SK-N-SH (cell line): ENCODE data around the gene L3MBTL2. TPM values are rescaled to one million over a fixed set of nuclear protein-coding genes. Genes with fewer than 3 reads are reported as not detected.

ENCODE experiments used
- CTCF ChIA-PET: fragments of 300-600, 350-600 bp; formaldehyde crosslinking; extraction: SDS; loops from one replicate; lab custom pipeline; 2021; lab: Yijun Ruan, JAX
- POLR2A ChIA-PET: fragments of 350-600 bp; sonication (Branson Sonifier 250); formaldehyde crosslinking; extraction: SDS; loops from one replicate; lab custom pipeline; 2020; ENCODE audit warnings: antibody characterized with exemption, inconsistent platforms; lab: Yijun Ruan, JAX
- DNase-seq: peaks from one replicate; pipeline ENCODE4 v3.0.0; 2012
- H2AFZ ChIP-seq: fragments of 200-600 bp; sonication (generic); 2 replicates; pipeline ENCODE4 v1.8.1; 2016; ENCODE audit warnings: antibody characterized with exemption, mild to moderate bottlenecking, low read depth
- H3F3A ChIP-seq: fragments of 200-600 bp; sonication (generic); replicated peaks from 2 replicates; pipeline ENCODE3; 2016; ENCODE audit warnings: antibody characterized with exemption, mild to moderate bottlenecking; ENCODE audit not compliant: insufficient read depth
- H3K27ac ChIP-seq, 2 experiments: fragments of 200-500 bp in 1 of 2; fragments of 200-600 bp in 1 of 2; sonication (Bioruptor generic) in 1 of 2; sonication (generic), shearing (Covaris generic) in 1 of 2; 2 replicates each; pipeline versions ENCODE4 v1.5.1 to v1.6.1; 2014 to 2016; ENCODE audit warnings: low read depth in 2 of 2, inconsistent platforms in 1 of 2, low read length in 1 of 2, mild to moderate bottlenecking in 1 of 2, mixed read lengths in 1 of 2
- H3K27me3 ChIP-seq: fragments of 200-600 bp; sonication (generic), shearing (Covaris generic); 2 replicates; pipeline ENCODE4 v1.6.1; 2016; ENCODE audit warnings: mixed run types; ENCODE audit not compliant: insufficient read depth
- H3K36me3 ChIP-seq, 2 experiments: fragments of 200-500 bp in 1 of 2; fragments of 200-600 bp in 1 of 2; sonication (Bioruptor generic) in 1 of 2; sonication (generic) in 1 of 2; replicated peaks in 1 of 2; 2 replicates each; pipeline versions ENCODE3 to v1.5.1; 2014 to 2016; ENCODE audit warnings: low read length in 1 of 2, mild to moderate bottlenecking in 1 of 2; ENCODE audit not compliant: insufficient read depth in 2 of 2, control insufficient read depth in 1 of 2
- H3K4me1 ChIP-seq, 2 experiments: fragments of 200-500 bp in 1 of 2; fragments of 200-600 bp in 1 of 2; sonication (Bioruptor generic) in 1 of 2; sonication (generic), shearing (Covaris generic) in 1 of 2; 2 replicates each; pipeline versions ENCODE4 v1.5.1 to v1.6.1; 2014 to 2016; ENCODE audit warnings: low read depth in 1 of 2, low read length in 1 of 2, mixed run types in 1 of 2; ENCODE audit not compliant: insufficient read depth in 2 of 2, control insufficient read depth in 1 of 2
- H3K4me2 ChIP-seq: fragments of 200-600 bp; sonication (generic), shearing (Covaris generic); 2 replicates; pipeline ENCODE4 v1.6.1; 2017; ENCODE audit warnings: mixed run types
- H3K4me3 ChIP-seq, 2 experiments: fragments of 200-500 bp in 1 of 2; fragments of 200-600 bp in 1 of 2; sonication (Bioruptor generic) in 1 of 2; sonication (generic), shearing (Covaris generic) in 1 of 2; 2 replicates each; pipeline versions ENCODE4 v1.5.1 to v1.8.1; 2014 to 2016; ENCODE audit warnings: low read depth in 2 of 2, inconsistent platforms in 1 of 2, low read length in 1 of 2, mild to moderate bottlenecking in 1 of 2, mixed read lengths in 1 of 2, moderate library complexity in 1 of 2
- H3K79me2 ChIP-seq: fragments of 200-600 bp; sonication (generic); 2 replicates; pipeline ENCODE4 v1.8.1; 2017; ENCODE audit warnings: mild to moderate bottlenecking; ENCODE audit not compliant: insufficient read depth
- H3K9ac ChIP-seq: fragments of 200-600 bp; sonication (generic); 2 replicates; pipeline ENCODE4 v1.6.1; 2017; ENCODE audit warnings: mixed run types
- H3K9me2 ChIP-seq: fragments of 200-600 bp; sonication (generic); 2 replicates; pipeline ENCODE4 v1.6.1; 2017; ENCODE audit warnings: mixed run types
- H3K9me3 ChIP-seq: fragments of 200-600 bp; sonication (generic); 2 replicates; pipeline ENCODE4 v1.6.1; 2017; ENCODE audit warnings: mixed run types, mild to moderate bottlenecking, moderate library complexity
- H4K20me1 ChIP-seq: fragments of 200-600 bp; sonication (generic); 2 replicates; pipeline ENCODE4 v1.6.1; 2017; ENCODE audit warnings: mild to moderate bottlenecking, mixed run types; ENCODE audit not compliant: insufficient read depth
- ELF1 ChIP-seq: IDR thresholded peaks from 2 replicates; pipeline ENCODE4 v1.4.0; 2012
- EP300 ChIP-seq, 2 experiments: IDR thresholded peaks; 2 replicates each; pipeline versions ENCODE4 v1.4.0 to v1.6.1; 2012; ENCODE audit warnings: borderline replicate concordance in 1 of 2, low read depth in 1 of 2, low read length in 1 of 2
- EZH2phosphoT487 ChIP-seq: fragments of 200-600 bp; sonication (generic); IDR thresholded peaks from 2 replicates; pipeline ENCODE4 v1.6.1; 2017; ENCODE audit warnings: low read depth, mixed run types, mild to moderate bottlenecking, antibody characterized with exemption, moderate library complexity, borderline replicate concordance
- FOSL2 ChIP-seq: IDR thresholded peaks from 2 replicates; pipeline ENCODE4 v1.4.0; 2012; ENCODE audit warnings: low read depth, mild to moderate bottlenecking, moderate library complexity, borderline replicate concordance
- GATA2 ChIP-seq: sonication (generic); formaldehyde crosslinking; IDR thresholded peaks from 2 replicates; pipeline ENCODE4 v1.5.0; 2020; ENCODE audit warnings: mild to moderate bottlenecking, missing genetic modification reagents
- MXI1 ChIP-seq: IDR thresholded peaks from 2 replicates; pipeline ENCODE4 v1.6.1; 2012; ENCODE audit warnings: mild to moderate bottlenecking, low read depth, low read length, improper control_type of control experiment
- NRF1 ChIP-seq: IDR thresholded peaks from 2 replicates; pipeline ENCODE4 v1.6.1; 2012; ENCODE audit warnings: low read depth, mild to moderate bottlenecking, low read length
- POLR2AphosphoS5 ChIP-seq: IDR thresholded peaks from 2 replicates; pipeline ENCODE4 v1.6.1; 2012; ENCODE audit warnings: low read depth, low read length
- RXRA ChIP-seq: IDR thresholded peaks from 2 replicates; pipeline ENCODE4 v1.4.0; 2012; ENCODE audit warnings: low read depth, mild to moderate bottlenecking, borderline replicate concordance
- SIN3A ChIP-seq: IDR thresholded peaks from 2 replicates; pipeline ENCODE4 v1.6.1; 2012; ENCODE audit warnings: low read depth, mild to moderate bottlenecking, low read length, moderate library complexity, borderline replicate concordance
- SMC3 ChIP-seq: IDR thresholded peaks from 2 replicates; pipeline ENCODE4 v1.6.1; 2012; ENCODE audit warnings: low read depth, low read length, improper control_type of control experiment
- TEAD4 ChIP-seq: IDR thresholded peaks from 2 replicates; pipeline ENCODE4 v1.4.0; 2012; ENCODE audit warnings: mild to moderate bottlenecking, borderline replicate concordance; ENCODE audit not compliant: insufficient read depth
- YY1 ChIP-seq: IDR thresholded peaks from 2 replicates; pipeline ENCODE4 v1.4.0; 2012; ENCODE audit warnings: low read depth, mild to moderate bottlenecking
- WGBS: methylation state at CpG from one replicate; pipeline ENCODE4 v1.1.6; 2017; ENCODE audit warnings: low lambda C conversion rate; 5-methylcytosine and 5-hydroxymethylcytosine counted together
- polyA plus RNA-seq, 3 experiments: library from polyadenylated mRNA; depleted of rRNA; stranded (reverse); fragments of >200 nt; gene quantifications; 2 replicates each; pipeline ENCODE4 v1.2.3, GENCODE V29; 2012
- TF ChIP-seq, protein P1 (sequence below): IDR thresholded peaks from 2 replicates; pipeline ENCODE4 v1.4.0; 2012; ENCODE audit warnings: low read depth, borderline replicate concordance
- TF ChIP-seq, protein P2 (sequence below): fragments of 200-600 bp; sonication (generic); IDR thresholded peaks from 2 replicates; pipeline ENCODE4 v1.6.1; 2017; ENCODE audit warnings: antibody characterized with exemption, mild to moderate bottlenecking, moderate library complexity
- TF ChIP-seq, protein P3 (sequence below): IDR thresholded peaks from 2 replicates; pipeline ENCODE4 v1.4.0; 2012; ENCODE audit warnings: low read depth

L3MBTL2 gene
- polyA plus RNA-seq, 1 of the 3 experiments (the other 2 are of a cell fraction), result 13.3 TPM

DNA sequence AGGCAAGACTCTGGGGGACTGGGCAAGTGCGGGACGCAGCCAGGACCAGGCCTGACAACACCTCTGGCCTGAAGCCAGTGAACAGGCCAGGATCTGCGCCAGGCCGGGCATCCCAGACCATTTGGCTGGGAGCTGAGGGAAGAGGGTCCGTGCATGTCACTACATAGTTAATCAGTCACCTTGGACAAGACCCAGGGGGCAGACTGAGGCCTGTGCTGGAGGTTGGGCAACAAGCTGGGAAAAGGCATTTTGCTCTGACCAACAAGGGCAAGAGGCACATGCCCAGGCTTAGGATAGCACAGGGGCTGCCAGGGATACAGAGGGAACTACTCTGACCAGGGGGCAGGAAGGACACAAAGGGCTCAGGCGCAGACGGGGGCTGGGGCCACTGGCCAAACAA is 42.6 kb downstream of the L3MBTL2 start (continued):
- TF ChIP-seq, protein P1, sequence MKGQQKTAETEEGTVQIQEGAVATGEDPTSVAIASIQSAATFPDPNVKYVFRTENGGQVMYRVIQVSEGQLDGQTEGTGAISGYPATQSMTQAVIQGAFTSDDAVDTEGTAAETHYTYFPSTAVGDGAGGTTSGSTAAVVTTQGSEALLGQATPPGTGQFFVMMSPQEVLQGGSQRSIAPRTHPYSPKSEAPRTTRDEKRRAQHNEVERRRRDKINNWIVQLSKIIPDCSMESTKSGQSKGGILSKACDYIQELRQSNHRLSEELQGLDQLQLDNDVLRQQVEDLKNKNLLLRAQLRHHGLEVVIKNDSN, result no peak
- TF ChIP-seq, protein P2, sequence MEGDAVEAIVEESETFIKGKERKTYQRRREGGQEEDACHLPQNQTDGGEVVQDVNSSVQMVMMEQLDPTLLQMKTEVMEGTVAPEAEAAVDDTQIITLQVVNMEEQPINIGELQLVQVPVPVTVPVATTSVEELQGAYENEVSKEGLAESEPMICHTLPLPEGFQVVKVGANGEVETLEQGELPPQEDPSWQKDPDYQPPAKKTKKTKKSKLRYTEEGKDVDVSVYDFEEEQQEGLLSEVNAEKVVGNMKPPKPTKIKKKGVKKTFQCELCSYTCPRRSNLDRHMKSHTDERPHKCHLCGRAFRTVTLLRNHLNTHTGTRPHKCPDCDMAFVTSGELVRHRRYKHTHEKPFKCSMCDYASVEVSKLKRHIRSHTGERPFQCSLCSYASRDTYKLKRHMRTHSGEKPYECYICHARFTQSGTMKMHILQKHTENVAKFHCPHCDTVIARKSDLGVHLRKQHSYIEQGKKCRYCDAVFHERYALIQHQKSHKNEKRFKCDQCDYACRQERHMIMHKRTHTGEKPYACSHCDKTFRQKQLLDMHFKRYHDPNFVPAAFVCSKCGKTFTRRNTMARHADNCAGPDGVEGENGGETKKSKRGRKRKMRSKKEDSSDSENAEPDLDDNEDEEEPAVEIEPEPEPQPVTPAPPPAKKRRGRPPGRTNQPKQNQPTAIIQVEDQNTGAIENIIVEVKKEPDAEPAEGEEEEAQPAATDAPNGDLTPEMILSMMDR, result no peak
- no peak for TF ChIP-seq ELF1
- TF ChIP-seq SMC3, result no peak

DNA sequence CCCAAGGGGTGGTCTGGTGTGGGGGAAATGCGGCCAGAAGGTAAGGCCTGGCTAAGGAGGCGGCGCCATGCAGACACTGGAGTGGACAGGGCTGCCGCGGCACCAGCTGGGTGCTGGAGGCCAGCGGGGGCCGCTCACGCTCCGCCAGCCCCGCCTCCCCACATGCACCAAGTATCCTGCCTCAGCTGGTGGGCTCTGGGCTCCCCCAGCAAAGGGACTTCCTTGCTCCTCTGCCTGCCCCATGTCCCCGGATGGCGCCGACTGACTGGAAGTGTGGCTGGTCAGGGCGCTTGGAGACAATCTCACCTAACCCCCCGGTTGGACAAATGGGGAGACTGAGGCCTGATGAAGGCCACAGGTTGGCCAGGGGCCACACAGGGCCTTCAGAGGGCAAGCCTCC is 43.2 kb downstream of the L3MBTL2 start:
- WGBS, result no CpG with 5 or more reads among the region's 15 CpGs
- Histone ChIP-seq H3K36me3 (peaks cover 0 to 29% of the 10 kb centered on the region in 2 experiments), H3K4me2 (no peak overlapping the region), H3K9me2 (no peaks in the 10 kb centered on the region), H3F3A (no peaks in the 10 kb centered on the region), H4K20me1 (no peaks in the 10 kb centered on the region), H3K9me3 (no peaks in the 10 kb centered on the region), H3K27ac (no peak overlapping the region), H3K4me3 (no peak overlapping the region), H3K9ac (no peak overlapping the region), H2AFZ (no peak overlapping the region), H3K79me2 (no peaks in the 10 kb centered on the region), H3K27me3 (no peaks in the 10 kb centered on the region), H3K4me1 (no peaks in the 10 kb centered on the region)
- no peak for DNase-seq
- TF ChIP-seq EP300 (IDR thresholded peaks at IDR 0.05; ENCODE audit: borderline replicate concordance in 1 of 2, low read depth in 1 of 2, low read length in 1 of 2), result no peak
- no peak for TF ChIP-seq RXRA
- no peak for TF ChIP-seq MXI1
- TF ChIP-seq GATA2 (CRISPR knock-in tag), result no peak
- no peak for TF ChIP-seq POLR2AphosphoS5
- no peak for TF ChIP-seq TEAD4
- TF ChIP-seq, protein P3, sequence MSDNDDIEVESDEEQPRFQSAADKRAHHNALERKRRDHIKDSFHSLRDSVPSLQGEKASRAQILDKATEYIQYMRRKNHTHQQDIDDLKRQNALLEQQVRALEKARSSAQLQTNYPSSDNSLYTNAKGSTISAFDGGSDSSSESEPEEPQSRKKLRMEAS, result no peak
- no peak for TF ChIP-seq EZH2phosphoT487
- TF ChIP-seq ELF1, result no peak
- TF ChIP-seq YY1, result no peak
- no peak for TF ChIP-seq FOSL2
- no peak for TF ChIP-seq SIN3A
- no peak for TF ChIP-seq NRF1
- POLR2A ChIA-PET, result no interaction called here
- CTCF ChIA-PET, result no interaction called here
